Skeletal muscle tissue (tissue), 4 donors: Measurements from ENCODE around the gene CHAC2. TPM values are rescaled to one million over a fixed set of nuclear protein-coding genes. Genes with fewer than 3 reads are reported as not detected.

ENCODE experiments used
- H3K27ac ChIP-seq: one replicate; pipeline ENCODE4 v1.7.0; 2013; ENCODE audit warnings: mild to moderate bottlenecking, low read depth, low read length, inconsistent platforms
- H3K27me3 ChIP-seq, 3 donors: one replicate each; pipeline ENCODE4 v1.7.0; 2013; ENCODE audit warnings: low read length in 3 of 3; ENCODE audit not compliant: control insufficient read depth in 3 of 3, insufficient read depth in 3 of 3
- H3K36me3 ChIP-seq, 3 donors: one replicate each; pipeline ENCODE4 v1.7.0; 2013; ENCODE audit warnings: low read length in 3 of 3; ENCODE audit not compliant: control insufficient read depth in 3 of 3, insufficient read depth in 3 of 3
- H3K4me1 ChIP-seq, 3 donors: one replicate each; pipeline ENCODE4 v1.7.0; 2013; ENCODE audit warnings: low read length in 3 of 3, mild to moderate bottlenecking in 3 of 3; ENCODE audit not compliant: control insufficient read depth in 3 of 3, insufficient read depth in 3 of 3
- H3K4me3 ChIP-seq, 3 donors: one replicate each; pipeline ENCODE4 v1.7.0; 2013; ENCODE audit warnings: low read length in 3 of 3
- H3K9ac ChIP-seq, 3 donors: one replicate each; pipeline ENCODE4 v1.7.0; 2013; ENCODE audit warnings: low read length in 3 of 3, mild to moderate bottlenecking in 3 of 3, moderate library complexity in 2 of 3, low read depth in 1 of 3
- H3K9me3 ChIP-seq, 3 donors: one replicate each; pipeline ENCODE4 v1.7.0; 2013; ENCODE audit warnings: low read length in 3 of 3; ENCODE audit not compliant: control insufficient read depth in 3 of 3
- total RNA-seq: library from RNA; depleted of rRNA; stranded (reverse); fragments of >200 nt; gene quantifications from one replicate; pipeline ENCODE4 v1.2.3, GENCODE V29; 2014
- donor health status: Osteomylitis.

Gene CHAC2
- total RNA-seq, 1 donor from 2014 or later: 1.6 TPM

DNA sequence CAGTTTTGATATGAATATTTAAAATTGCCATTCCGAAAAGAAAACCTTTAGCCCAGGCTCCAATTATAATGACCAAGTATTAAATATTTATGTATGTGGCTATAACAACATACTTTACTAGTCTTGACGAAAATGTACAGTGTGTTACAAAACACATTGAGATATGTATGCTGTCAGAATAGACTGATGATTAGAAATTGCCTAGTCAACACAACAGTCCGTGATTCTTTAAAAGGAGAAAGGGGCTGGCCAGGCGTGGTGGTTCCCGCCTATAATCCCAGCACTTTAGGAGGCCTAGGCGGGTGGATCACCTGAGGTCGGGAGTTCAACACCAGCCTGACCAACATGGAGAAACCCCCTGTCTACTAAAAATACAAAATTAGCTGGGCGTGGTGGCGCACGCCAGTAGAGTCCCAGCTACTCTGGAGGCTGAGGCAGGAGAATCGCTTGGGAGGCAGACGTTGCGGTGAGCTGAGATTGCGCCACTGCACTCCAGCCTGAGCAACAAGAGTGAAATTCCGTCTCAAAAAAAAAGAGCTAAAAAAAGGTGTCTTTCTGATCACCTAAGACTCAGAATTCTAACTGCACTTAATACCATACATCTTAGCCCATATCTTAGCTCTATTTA is 1.8 kb downstream of the CHAC2 start:
- no peak overlapping the region for H3K4me3 ChIP-seq
- H3K27ac ChIP-seq: no peak overlapping the region
- no peaks in the 10 kb centered on the region for H3K27me3 ChIP-seq
- H3K9me3 ChIP-seq: no peaks in the 10 kb centered on the region
- H3K4me1 ChIP-seq: peaks cover 0 to 8% (median 4%) of the 10 kb centered on the region in 3 donors
- H3K36me3 ChIP-seq: peaks cover 0 to 2% (median 0%) of the 10 kb centered on the region in 3 donors
- H3K9ac ChIP-seq: no peak overlapping the region

DNA sequence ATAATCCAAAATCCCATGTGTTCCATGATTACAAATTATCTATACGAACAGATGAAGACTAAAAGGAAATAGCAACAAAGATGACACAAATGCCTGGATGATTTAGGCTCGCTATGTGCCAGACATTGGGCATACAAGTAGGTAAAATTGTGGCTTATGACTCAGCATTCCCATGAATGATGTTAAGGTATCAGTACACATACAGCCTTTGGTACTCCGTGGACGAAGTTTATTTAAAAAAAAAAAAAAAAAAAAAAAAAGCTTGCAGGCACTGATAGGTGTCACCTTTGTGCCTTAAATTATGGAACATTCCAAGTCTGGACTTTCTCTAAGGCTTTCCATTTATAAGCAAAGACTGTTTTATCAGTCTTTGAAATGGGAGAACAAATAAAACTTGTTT is 2.7 kb downstream of the CHAC2 start:
- no peaks in the 10 kb centered on the region for H3K9me3 ChIP-seq
- no peak overlapping the region for H3K4me3 ChIP-seq
- no peaks in the 10 kb centered on the region for H3K27me3 ChIP-seq
- H3K36me3 ChIP-seq: no peaks in the 10 kb centered on the region
- no peak overlapping the region for H3K9ac ChIP-seq
- peaks cover 0 to 8% (median 4%) of the 10 kb centered on the region in 3 donors for H3K4me1 ChIP-seq
- no peak overlapping the region for H3K27ac ChIP-seq

DNA sequence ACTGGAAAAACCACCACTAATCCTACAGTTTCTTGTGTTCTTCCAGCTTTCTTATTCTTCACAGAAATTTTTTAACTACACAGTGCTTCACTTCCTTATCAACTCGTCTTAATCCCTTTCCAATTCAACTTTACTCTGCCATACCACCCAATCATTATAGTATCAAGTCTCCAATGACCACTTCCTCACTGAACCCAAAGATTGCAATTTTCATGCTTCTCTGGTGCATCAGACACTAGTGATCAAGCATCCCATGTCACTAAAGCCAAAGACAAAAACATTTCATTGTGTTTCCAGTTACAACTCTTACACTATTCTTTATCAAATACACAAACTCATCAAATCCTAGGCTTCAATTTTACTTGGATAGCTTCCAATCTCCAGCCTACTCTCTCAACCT is 9.5 kb downstream of the CHAC2 start:
- Histone ChIP-seq H3K4me3 (no peak overlapping the region), H3K27me3 (no peaks in the 10 kb centered on the region), H3K4me1 (peaks cover 0 to 2% (median 0%) of the 10 kb centered on the region in 3 donors), H3K9me3 (no peaks in the 10 kb centered on the region), H3K36me3 (peaks cover 0 to 3% (median 0%) of the 10 kb centered on the region in 3 donors), H3K9ac (no peak overlapping the region), H3K27ac (no peak overlapping the region)

DNA sequence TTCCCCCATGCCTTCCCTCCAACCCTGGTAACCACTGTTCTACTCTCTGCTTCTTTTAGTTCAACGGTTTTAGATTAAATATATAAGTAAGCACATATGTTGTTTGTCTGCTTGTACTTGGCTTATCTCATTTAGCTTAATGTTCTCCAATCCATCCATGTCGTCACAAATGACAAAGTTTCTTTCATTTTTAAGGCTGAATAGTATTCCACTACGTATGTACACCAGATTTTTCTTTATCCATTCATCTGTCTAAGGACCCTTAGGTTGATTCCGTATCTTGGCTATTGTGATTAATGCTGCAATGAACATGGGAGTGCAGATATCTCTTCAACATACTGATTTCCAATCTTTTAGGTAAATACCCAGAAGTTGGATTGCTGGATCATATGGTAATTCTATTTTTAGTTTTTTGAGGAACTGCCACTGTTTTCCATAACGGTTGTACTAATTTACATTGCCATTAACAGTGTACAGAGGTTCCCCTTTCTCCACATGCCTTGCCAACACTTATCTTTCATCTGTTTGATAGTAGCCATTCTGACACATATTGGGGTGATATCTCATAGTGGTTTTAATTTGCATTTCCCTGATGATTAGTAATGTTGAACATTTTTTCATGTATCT is 11.0 kb downstream of the CHAC2 start:
- H3K27ac ChIP-seq: no peak overlapping the region
- H3K4me1 ChIP-seq: peaks cover 0 to 4% (median 0%) of the 10 kb centered on the region in 3 donors
- H3K36me3 ChIP-seq: peaks cover 0 to 3% (median 0%) of the 10 kb centered on the region in 3 donors
- H3K9ac ChIP-seq: no peak overlapping the region
- H3K27me3 ChIP-seq: no peaks in the 10 kb centered on the region
- H3K4me3 ChIP-seq: no peak overlapping the region
- H3K9me3 ChIP-seq: no peaks in the 10 kb centered on the region

DNA sequence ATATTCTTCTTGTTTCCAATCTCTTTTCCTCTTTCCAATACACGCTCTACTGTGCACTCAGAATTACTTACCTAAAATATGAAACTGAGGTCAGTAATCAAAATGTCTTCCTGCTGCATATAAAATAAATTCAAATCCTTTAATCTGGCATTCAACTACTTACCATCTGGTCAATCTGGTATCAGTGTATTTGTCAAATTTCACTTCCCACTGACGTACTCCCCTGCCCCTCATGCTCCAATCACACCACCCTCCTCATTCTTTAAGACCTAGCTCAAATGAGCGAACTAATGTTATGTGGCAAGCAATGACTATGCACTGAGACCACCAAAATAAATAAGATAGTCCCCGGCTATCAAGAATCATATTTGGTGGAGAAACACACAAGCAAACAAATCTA is 12.5 kb downstream of the CHAC2 start:
- no peak overlapping the region for H3K27ac ChIP-seq
- no peak overlapping the region for H3K4me3 ChIP-seq
- no peaks in the 10 kb centered on the region for H3K9me3 ChIP-seq
- no peak overlapping the region for H3K9ac ChIP-seq
- no peaks in the 10 kb centered on the region for H3K27me3 ChIP-seq
- H3K4me1 ChIP-seq: peaks cover 3 to 15% (median 6%) of the 10 kb centered on the region in 3 donors
- peaks cover 0 to 3% (median 0%) of the 10 kb centered on the region in 3 donors for H3K36me3 ChIP-seq

DNA sequence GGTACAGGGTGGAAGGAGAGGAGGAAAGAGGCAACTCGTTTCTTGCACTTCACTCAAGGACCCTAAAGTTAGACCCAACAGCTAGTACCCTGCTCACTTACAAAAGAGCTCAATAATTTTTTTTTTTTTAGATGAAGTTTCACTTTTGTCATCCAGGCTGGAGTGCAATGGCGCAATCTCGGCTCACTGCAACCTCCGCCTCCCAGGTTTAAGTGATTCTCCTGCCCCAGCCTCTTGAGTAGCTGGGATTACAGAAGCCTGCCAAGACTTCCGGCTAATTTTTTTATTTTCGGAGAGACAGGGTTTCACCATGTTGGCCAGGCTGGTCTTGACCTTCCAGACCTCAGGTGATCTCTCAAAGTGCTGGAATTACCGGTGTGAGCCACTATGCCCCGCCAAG is 15.1 kb downstream of the CHAC2 start:
- no peak overlapping the region for H3K9ac ChIP-seq

DNA sequence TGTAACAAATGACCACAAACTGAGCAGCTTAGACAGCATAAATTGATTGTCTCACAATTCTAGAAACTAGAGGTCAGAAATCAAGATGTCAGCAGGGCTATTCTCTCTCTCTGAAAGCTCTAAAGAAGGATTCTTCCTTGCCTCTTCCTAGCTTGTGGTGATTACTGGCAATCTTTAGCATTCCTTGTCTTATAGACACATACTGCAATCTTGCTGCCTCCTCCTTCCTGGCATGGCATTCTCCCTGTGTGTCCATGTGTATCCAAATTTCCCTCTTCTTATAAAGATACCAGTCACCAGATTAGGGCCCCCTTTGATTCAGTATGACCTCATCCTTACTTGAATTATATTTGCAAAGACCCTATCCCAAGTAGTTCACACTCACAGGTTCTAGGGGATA is 16.8 kb downstream of the CHAC2 start:
- H3K9me3 ChIP-seq: no peaks in the 10 kb centered on the region
- no peak overlapping the region for H3K27ac ChIP-seq
- no peaks in the 10 kb centered on the region for H3K27me3 ChIP-seq
- peaks cover 0 to 3% (median 0%) of the 10 kb centered on the region in 3 donors for H3K36me3 ChIP-seq
- no peak overlapping the region for H3K4me3 ChIP-seq
- H3K4me1 ChIP-seq: peaks cover 20 to 41% (median 23%) of the 10 kb centered on the region in 3 donors
- H3K9ac ChIP-seq: peak overlapping the region in 2 of 3 donors; percentile 11 to 12

More for the DNA sequence above, 15.1 kb downstream of the CHAC2 start:
- H3K36me3 ChIP-seq: peaks cover 0 to 3% (median 0%) of the 10 kb centered on the region in 3 donors
- no peaks in the 10 kb centered on the region for H3K9me3 ChIP-seq
- H3K4me1 ChIP-seq: peaks cover 12 to 33% (median 16%) of the 10 kb centered on the region in 3 donors
- H3K4me3 ChIP-seq: no peak overlapping the region
- H3K27me3 ChIP-seq: no peaks in the 10 kb centered on the region
- no peak overlapping the region for H3K27ac ChIP-seq

DNA sequence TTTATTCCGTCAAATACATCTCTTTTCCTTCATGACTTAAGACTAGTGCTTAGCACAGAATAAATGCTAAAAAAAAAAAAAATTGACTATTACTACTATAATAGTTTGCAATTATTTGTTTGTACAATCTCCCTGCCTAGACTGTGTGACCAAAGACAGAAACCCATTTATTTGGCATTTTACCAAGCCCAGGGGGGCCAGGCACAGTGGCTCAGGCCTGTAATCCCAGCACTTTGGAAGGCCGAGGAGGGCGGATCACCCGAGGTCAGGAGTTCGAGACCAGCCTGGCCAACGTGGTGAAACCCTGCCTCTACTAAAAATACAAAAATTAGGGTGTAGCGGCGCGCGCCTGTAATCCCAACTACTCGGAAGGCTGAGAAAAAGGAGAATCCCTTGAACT is 17.8 kb downstream of the CHAC2 start:
- Histone ChIP-seq H3K4me3 (peak overlapping the region; percentile 41 to 96 (median 91)), H3K9me3 (no peaks in the 10 kb centered on the region), H3K36me3 (no peaks in the 10 kb centered on the region), H3K27me3 (no peaks in the 10 kb centered on the region), H3K27ac (no peak overlapping the region), H3K9ac (peak overlapping the region in 1 of 3 donors; percentile 87), H3K4me1 (peaks cover 20 to 41% (median 23%) of the 10 kb centered on the region in 3 donors)

DNA sequence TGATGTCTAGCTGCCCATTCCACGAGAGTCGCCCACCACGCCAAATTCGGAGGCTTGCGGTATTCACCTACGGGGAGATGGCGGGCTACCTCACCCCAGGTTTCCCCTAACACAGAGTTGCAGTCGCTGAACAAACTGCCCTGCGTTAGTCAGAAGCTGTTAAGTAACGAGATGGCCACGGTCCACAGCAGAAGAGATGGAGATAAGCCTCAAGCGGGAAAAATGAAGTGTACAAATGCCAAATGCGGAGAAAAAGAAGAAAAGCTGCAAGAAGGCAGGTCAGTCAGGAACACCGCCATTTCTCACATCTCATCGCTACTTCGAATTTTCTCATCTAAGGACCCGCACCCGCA is 18.7 kb downstream of the CHAC2 start:
- H3K27ac ChIP-seq: peak overlapping the region; percentile 79

More for the DNA sequence above, 18.7 kb downstream of the CHAC2 start:
- Histone ChIP-seq H3K9me3 (no peaks in the 10 kb centered on the region), H3K4me3 (peak overlapping the region; percentile 91 to 100 (median 96)), H3K4me1 (peaks cover 20 to 41% (median 23%) of the 10 kb centered on the region in 3 donors), H3K9ac (peak overlapping the region; percentile 87 to 97 (median 96)), H3K27me3 (no peaks in the 10 kb centered on the region), H3K36me3 (no peaks in the 10 kb centered on the region)
